Gastroesophageal sphincter (tissue), 3 donors: Measurements from ENCODE around the gene NOS1AP.

ENCODE experiments used
- CTCF ChIP-seq, 4 experiments: fragments of 200-600 bp in 2 of 4; fragments of 450-650 bp in 2 of 4; sonication (generic) in 1 of 4; IDR thresholded peaks; one replicate each; pipeline ENCODE4 v1.5.1; 2017 to 2019; ENCODE audit warnings: antibody characterized with exemption in 4 of 4, mild to moderate bottlenecking in 2 of 4, moderate library complexity in 2 of 4
- EP300 ChIP-seq: sonication (generic); formaldehyde crosslinking; IDR thresholded peaks from one replicate; pipeline ENCODE4 v1.6.1; 2017; ENCODE audit warnings: antibody characterized with exemption, mild to moderate bottlenecking
- POLR2A ChIP-seq, 2 donors: fragments of 450-650 bp; IDR thresholded peaks; one replicate each; pipeline ENCODE4 v1.6.1; 2017; ENCODE audit warnings: antibody characterized with exemption in 2 of 2, mild to moderate bottlenecking in 2 of 2, moderate library complexity in 1 of 2
- POLR2AphosphoS5 ChIP-seq: sonication (generic); formaldehyde crosslinking; IDR thresholded peaks from one replicate; pipeline ENCODE4 v1.6.1; 2017; ENCODE audit warnings: antibody characterized with exemption

DNA sequence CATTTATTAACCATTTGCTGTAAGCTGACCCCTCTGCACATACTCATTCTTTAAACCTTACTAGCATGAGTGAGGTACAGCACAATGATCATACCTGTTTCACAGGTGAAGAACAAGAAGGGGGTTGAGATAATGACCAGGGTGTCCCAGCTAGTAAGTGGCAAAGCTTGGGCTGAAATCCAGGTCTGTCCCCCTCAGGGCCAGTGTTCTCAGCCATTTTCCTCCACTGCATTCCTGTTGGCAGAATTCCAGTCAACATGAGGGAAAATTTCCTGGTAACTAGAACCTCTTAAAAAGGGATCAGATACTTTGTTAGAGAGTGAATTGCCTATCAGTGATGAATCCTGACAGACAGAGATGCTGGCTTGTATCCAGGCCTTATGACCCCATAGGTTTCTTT, 259.0 kb downstream of the NOS1AP start:
- TF ChIP-seq CTCF (IDR thresholded peaks at IDR 0.05) (no peak), EP300 (no peak), POLR2A (IDR thresholded peaks at IDR 0.05) (no peak), POLR2AphosphoS5 (no peak)
